22Rv1 (cell line): Measurements from ENCODE around the gene DPP6.

Experiments used
- H3K27ac ChIP-seq: fragments of 450-650 bp; 2 replicates; pipeline ENCODE4 v1.5.1; 2017
- CTCF ChIP-seq: fragments of 450-650 bp; IDR thresholded peaks from 2 replicates; pipeline ENCODE4 v1.5.1; 2017; ENCODE audit warnings: mild to moderate bottlenecking
- ZFX ChIP-seq: fragments of 450-650 bp; IDR thresholded peaks from 2 replicates; pipeline ENCODE4 v1.6.1; 2017; ENCODE audit warnings: antibody characterized with exemption, borderline replicate concordance

The DPP6 gene

GRCh38 chr7:154649015-154649414, 596.8 kb downstream of the DPP6 start:
- H3K27ac ChIP-seq = no peak overlapping the region
- TF ChIP-seq ZFX = no peak
- TF ChIP-seq CTCF = no peak

DNA sequence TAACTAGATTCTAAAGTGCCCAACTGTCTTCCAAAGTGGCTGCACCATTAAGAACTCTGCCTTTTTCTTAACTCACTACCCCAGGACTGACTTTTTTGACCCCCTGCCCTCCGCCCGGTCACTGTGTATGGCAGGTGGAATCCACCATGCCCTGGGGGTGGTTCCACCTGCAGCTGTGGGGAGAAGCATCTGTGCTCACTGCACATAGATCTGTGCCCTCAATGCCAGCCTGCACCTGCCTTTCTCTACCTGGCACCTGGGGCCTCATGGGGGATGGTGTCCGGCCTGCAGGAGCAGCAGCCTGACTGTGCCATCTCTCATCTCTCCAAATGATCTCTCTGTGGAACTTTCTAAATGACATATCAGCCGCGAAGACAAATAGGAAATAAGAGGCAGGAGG, 597.2 kb downstream of the DPP6 start:
- no peak for TF ChIP-seq ZFX

DNA sequence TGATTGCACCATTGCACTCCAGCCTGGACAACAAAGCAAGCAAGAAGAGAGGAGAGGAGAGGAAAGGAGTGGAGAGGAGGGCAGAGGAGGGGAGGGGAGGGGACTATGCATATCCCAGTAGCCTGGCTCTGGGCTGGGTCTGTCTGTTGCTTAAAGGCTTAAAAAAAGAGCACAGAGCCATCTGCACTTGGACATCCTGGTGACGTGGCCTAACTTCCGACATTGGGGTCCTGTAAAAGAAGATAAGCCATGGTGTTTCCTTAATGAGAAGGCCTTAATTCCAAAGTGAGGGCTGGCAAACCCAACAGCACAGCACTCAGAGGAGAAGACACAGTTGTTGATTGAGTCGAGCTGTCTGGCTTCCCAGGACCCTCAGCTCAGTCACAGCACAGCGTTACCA, 598.1 kb downstream of the DPP6 start:
- H3K27ac ChIP-seq = no peak overlapping the region
- no peak for TF ChIP-seq ZFX
- no peak for TF ChIP-seq CTCF

More for the DNA sequence above, 597.2 kb downstream of the DPP6 start:
- no peak overlapping the region for H3K27ac ChIP-seq

DNA sequence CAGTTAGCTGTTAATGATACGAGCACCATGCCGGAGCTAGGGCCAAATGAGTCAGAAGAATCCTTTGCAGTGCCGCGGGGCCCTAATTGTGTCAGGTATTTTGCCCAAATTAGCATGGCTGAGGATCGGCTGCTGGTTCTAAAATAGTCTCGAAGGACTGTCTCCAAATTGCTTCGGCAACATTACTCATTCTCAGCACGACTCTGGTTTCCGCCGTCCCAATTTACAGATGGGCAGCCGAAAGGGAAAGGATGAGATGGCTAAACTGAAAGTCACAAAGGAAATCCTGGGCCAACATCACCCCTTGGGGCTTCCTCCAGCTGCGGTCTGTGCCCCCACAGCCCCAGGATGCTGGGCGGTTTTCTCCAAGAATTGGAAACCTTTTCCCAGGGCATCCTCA, 599.3 kb downstream of the DPP6 start:
- TF ChIP-seq CTCF (no peak), ZFX (no peak)
- no peak overlapping the region for H3K27ac ChIP-seq

- TF ChIP-seq CTCF (no peak), ZFX (no peak)
- no peak overlapping the region for H3K27ac ChIP-seq
Measured at GRCh38 chr7:154652564-154652963, 600.4 kb downstream of the DPP6 start.

DNA sequence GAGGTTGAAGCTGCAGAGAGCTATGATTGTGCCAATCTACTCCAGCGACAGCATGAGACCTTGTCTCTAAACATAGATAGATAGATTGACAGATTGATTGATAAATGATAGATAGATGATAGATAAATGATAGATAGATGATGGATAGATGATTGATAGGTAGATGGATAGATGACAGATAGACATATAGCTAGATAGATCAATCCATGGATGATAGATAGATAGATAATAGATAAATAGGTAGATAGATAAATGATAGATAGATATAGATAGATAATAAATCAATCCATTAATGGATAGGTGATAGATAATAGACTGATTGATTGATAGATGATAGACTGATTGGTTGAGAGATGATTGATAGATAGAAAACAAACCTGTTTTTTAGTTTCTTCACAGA, 601.1 kb downstream of the DPP6 start:
- TF ChIP-seq CTCF = no peak
- no peak for TF ChIP-seq ZFX
- no peak overlapping the region for H3K27ac ChIP-seq

GRCh38 chr7:154656618-154657017, 604.4 kb downstream of the DPP6 start:
- no peak for TF ChIP-seq CTCF
- no peak for TF ChIP-seq ZFX
- H3K27ac ChIP-seq = no peak overlapping the region

- no peak overlapping the region for H3K27ac ChIP-seq
- TF ChIP-seq ZFX = no peak
- TF ChIP-seq CTCF = no peak
Measured at GRCh38 chr7:154666768-154667167, 614.6 kb downstream of the DPP6 start.
